A673 (cell line): ENCODE results near the gene CCN6. TPM values are rescaled to one million over a fixed set of nuclear protein-coding genes. Genes with fewer than 3 reads are reported as not detected.
"Not testable (repeated sequence)": the region's sequence is repeated elsewhere in the genome, so short reads cannot be mapped to it uniquely, and the experiment has no call there.

ENCODE experiments used
- BruUV-seq: library from RNA; stranded (reverse); fragments of 400-500 nt; replicated peaks from 2 replicates; lab custom pipeline; 2021; lab: Mats Ljungman, UMichigan
- CTCF ChIA-PET: fragments of 300-600 bp; sonication (Branson Sonifier 250); formaldehyde crosslinking; loops from one replicate; lab custom pipeline; 2022; ENCODE audit warnings: antibody characterized with exemption; lab: Charles Lee
- POLR2A ChIA-PET: fragments of 300-600 bp; sonication (Branson Sonifier 250); formaldehyde crosslinking; loops from one replicate; lab custom pipeline; 2022; ENCODE audit warnings: antibody characterized with exemption; ENCODE audit not compliant: low non-redundant PET; lab: Charles Lee
- DNase-seq: peaks from one replicate; pipeline ENCODE4 v3.0.0-alpha.2; 2015; ENCODE audit warnings: low spot score
- H3K27ac ChIP-seq: fragments of 200-600 bp; sonication (generic); 2 replicates; pipeline ENCODE4 v1.5.1; 2016; ENCODE audit warnings: mixed run types, low read depth, mild to moderate bottlenecking, mixed read lengths, antibody characterized with exemption, low read length; ENCODE audit not compliant: poor library complexity, severe bottlenecking
- H3K27me3 ChIP-seq: fragments of 200-600 bp; sonication (generic); replicated peaks from 2 replicates; pipeline ENCODE4 v1.6.1; 2017; ENCODE audit warnings: mixed run types, low read depth, mild to moderate bottlenecking, mixed read lengths, antibody characterized with exemption, low read length; ENCODE audit not compliant: insufficient read depth, poor library complexity
- H3K36me3 ChIP-seq: fragments of 200-600 bp; sonication (generic); 2 replicates; pipeline ENCODE4 v1.6.1; 2016; ENCODE audit warnings: mixed run types, mild to moderate bottlenecking, mixed read lengths, antibody characterized with exemption, low read length; ENCODE audit not compliant: insufficient read depth, poor library complexity, severe bottlenecking
- H3K4me1 ChIP-seq: fragments of 200-600 bp; sonication (generic); 2 replicates; pipeline ENCODE4 v1.6.1; 2017; ENCODE audit warnings: mixed run types, mild to moderate bottlenecking, mixed read lengths, antibody characterized with exemption, low read length; ENCODE audit not compliant: insufficient read depth, poor library complexity, severe bottlenecking
- H3K4me3 ChIP-seq: fragments of 200-600 bp; sonication (generic); 2 replicates; pipeline ENCODE4 v1.5.1; 2016; ENCODE audit warnings: low read depth, mixed run types, mild to moderate bottlenecking, mixed read lengths, low read length; ENCODE audit not compliant: poor library complexity, severe bottlenecking
- H3K9me3 ChIP-seq: fragments of 200-600 bp; sonication (generic); 2 replicates; pipeline ENCODE4 v1.6.1; 2016; ENCODE audit warnings: mixed run types, low read depth, mild to moderate bottlenecking, mixed read lengths, antibody characterized with exemption, low read length; ENCODE audit not compliant: poor library complexity, severe bottlenecking
- CTCF ChIP-seq: fragments of 300-800, 200-600 bp; sonication (generic); conservative IDR thresholded peaks from 2 replicates; pipeline ENCODE4 v1.5.1; 2017; ENCODE audit warnings: low read depth, mild to moderate bottlenecking, antibody characterized with exemption, low read length, moderate library complexity, mixed read lengths
- EZH2 ChIP-seq: fragments of 200-600 bp; sonication (generic); IDR thresholded peaks from 2 replicates; pipeline ENCODE4 v1.6.1; 2017; ENCODE audit warnings: borderline replicate concordance, low read depth, mild to moderate bottlenecking, mixed read lengths, antibody characterized with exemption, low read length; ENCODE audit not compliant: poor library complexity, severe bottlenecking
- intact Hi-C: fragments of 100-400 bp; cut with micrococcal nuclease; formaldehyde crosslinking; loops from one replicate; pipeline ENCODE4 v1.10.0; 2022; ENCODE audit not compliant: unreplicated experiment
- total RNA-seq: library from RNA; stranded (reverse); gene quantifications from 2 replicates; pipeline ENCODE4 v1.2.3, GENCODE V29; 2021

Gene CCN6
- total RNA-seq, 1 experiment from 2014 or later = not detected

DNA sequence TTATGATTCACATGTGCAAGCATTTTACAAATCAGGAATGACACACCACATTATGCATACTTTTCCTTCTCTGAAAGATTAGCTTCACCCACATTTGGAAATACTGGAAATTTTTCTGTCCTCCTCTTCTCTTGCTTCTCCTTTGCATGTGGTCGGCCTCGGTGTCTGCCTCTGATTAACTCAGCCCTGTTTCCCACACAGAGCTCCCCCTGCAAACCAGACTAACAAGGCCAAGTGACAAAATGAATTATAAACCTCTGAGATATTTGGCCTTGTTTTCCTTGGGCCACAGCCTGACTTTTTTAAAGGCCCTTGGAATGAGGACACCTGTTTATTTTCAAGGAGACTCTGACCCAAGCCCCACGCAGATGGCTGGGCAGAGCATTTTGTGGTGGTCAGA lies 9.0 kb upstream of the CCN6 start:
- no peak overlapping the region for H3K27ac ChIP-seq
- no peaks in the 10 kb centered on the region for H3K36me3 ChIP-seq
- H3K4me1 ChIP-seq = no peaks in the 10 kb centered on the region
- intact Hi-C loops = loop anchor here (5.0 kb wide), 2 partner anchors 563 to 1518 kb away; partner anchors contain the start of gene REV3L
- no peak for DNase-seq
- ChIA-PET POLR2A (no interaction called here), CTCF (interaction anchor here (1.0 kb wide), 1 partner anchor 17 kb away, joined by 3 read pairs; no protein-coding TSS in a partner anchor)
- H3K9me3 ChIP-seq = no peaks in the 10 kb centered on the region
- H3K27me3 ChIP-seq = no peaks in the 10 kb centered on the region
- no TSS peak for BruUV-seq
- H3K4me3 ChIP-seq = no peak overlapping the region
- TF ChIP-seq EZH2 (no peak), CTCF (no peak)

- BruUV-seq, H3K27me3 ChIP-seq, H3K36me3 ChIP-seq, CTCF ChIA-PET, H3K4me1 ChIP-seq, intact Hi-C loops, H3K4me3 ChIP-seq, DNase-seq, H3K9me3 ChIP-seq, H3K27ac ChIP-seq, POLR2A ChIA-PET: not testable (repeated sequence)
These were observed 6.4 kb upstream of the CCN6 start for GRCh38 chr6:112047523-112047922.

DNA sequence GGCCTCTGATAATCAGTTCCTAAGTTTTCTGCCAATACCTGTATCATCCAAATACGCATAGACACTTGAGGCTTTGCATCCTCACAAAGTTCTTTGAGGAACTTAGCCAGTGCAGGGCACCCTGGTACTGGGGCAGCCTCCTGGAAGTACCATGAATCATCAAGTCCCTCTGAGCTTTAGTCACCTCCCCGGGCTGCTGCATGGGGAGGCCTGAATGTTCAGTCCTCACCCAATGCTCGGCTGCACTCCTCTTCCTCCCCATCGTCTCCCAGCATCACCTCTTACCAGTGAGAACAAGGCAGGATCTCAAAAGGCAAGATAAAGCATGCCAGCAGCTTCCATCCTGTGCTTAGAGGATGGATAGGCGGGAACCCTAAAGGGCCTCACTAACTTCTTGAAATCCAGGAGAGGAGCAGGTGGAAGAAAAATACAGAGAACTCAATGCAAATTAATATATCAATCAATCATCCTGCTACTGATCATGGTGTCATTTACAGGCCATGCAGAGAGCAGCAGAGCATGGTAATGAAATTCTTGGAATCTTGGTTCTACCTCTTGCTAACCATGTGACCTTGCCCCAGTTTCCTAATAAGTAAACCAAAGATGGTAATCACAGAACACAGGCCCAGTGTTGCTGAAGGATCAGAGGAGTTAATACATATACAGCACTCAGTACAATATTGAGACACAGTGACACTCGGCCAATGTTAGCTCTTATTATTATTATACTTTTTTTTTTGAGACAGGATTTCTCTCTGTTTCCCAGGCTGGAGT lies 4.7 kb upstream of the CCN6 start:
- intact Hi-C loops = no loop called here
- TF ChIP-seq CTCF (no peak), EZH2 (no peak)
- Histone ChIP-seq H3K27me3 (no peaks in the 10 kb centered on the region), H3K4me1 (no peaks in the 10 kb centered on the region), H3K27ac (no peak overlapping the region), H3K36me3 (no peaks in the 10 kb centered on the region), H3K4me3 (no peak overlapping the region), H3K9me3 (no peaks in the 10 kb centered on the region)
- DNase-seq = no peak
- ChIA-PET POLR2A (interaction anchor here (0.6 kb wide), 1 partner anchor 22 kb away, joined by 3 read pairs; no protein-coding TSS in a partner anchor), CTCF (no interaction called here)
- BruUV-seq = no TSS peak

DNA sequence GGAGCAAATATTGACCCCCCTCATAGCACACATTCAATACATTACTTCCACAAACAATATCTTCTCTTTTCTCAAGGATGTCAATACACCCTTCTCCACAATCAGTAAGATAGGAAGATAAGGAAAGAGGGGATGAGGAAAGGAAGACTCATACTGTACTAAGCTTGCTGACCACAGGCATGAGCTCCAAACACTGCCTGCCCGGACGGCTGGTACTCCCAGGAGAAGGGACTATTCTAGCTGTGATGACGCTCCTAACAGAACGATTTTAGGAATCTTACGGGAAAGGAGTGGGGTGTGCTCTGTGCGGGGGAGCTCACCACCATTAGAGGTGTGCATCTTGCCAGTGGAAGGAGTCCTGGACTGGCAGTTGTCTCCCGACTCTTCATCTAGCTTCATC lies 3.9 kb upstream of the CCN6 start:
- CTCF ChIA-PET = no interaction called here
- no peak for TF ChIP-seq CTCF
- TF ChIP-seq EZH2 = no peak
- no peak for DNase-seq
- Histone ChIP-seq H3K4me3 (no peak overlapping the region), H3K36me3 (no peaks in the 10 kb centered on the region), H3K27me3 (no peaks in the 10 kb centered on the region), H3K27ac (no peak overlapping the region), H3K9me3 (no peaks in the 10 kb centered on the region), H3K4me1 (no peaks in the 10 kb centered on the region)
- POLR2A ChIA-PET = interaction anchor here (0.6 kb wide), 1 partner anchor 22 kb away, joined by 3 read pairs; no protein-coding TSS in a partner anchor
- no TSS peak for BruUV-seq
- intact Hi-C loops = no loop called here
